HEK293T (cell line): ENCODE results near the gene TMEM125.

Source experiments
- BHLHE40 ChIP-seq: fragments of 450-650 bp; IDR thresholded peaks from 2 replicates; pipeline ENCODE4 v1.6.1; 2016; ENCODE audit warnings: mild to moderate bottlenecking, moderate library complexity, borderline replicate concordance
- CTBP1 ChIP-seq: fragments of 450-650 bp; IDR thresholded peaks from 2 replicates; pipeline ENCODE4 v1.6.1; 2016; ENCODE audit warnings: borderline replicate concordance
- ELF4 ChIP-seq: fragments of 450-650 bp; IDR thresholded peaks from 2 replicates; pipeline ENCODE4 v1.6.1; 2017; ENCODE audit warnings: antibody characterized with exemption
- FOXA1 ChIP-seq: fragments of 450-650 bp; IDR thresholded peaks from 2 replicates; pipeline ENCODE4 v1.6.1; 2016; ENCODE audit warnings: mild to moderate bottlenecking
- FOXK2 ChIP-seq: fragments of 450-650 bp; IDR thresholded peaks from 2 replicates; pipeline ENCODE4 v1.6.1; 2016; ENCODE audit warnings: mild to moderate bottlenecking
- FOXM1 ChIP-seq: fragments of 450-650 bp; IDR thresholded peaks from 2 replicates; pipeline ENCODE4 v1.6.1; 2017; ENCODE audit warnings: mild to moderate bottlenecking, borderline replicate concordance
- SP1 ChIP-seq: fragments of 450-650 bp; IDR thresholded peaks from 2 replicates; pipeline ENCODE4 v1.6.1; 2017
- TARDBP ChIP-seq: fragments of 450-650 bp; IDR thresholded peaks from 2 replicates; pipeline ENCODE4 v1.6.1; 2016

GRCh38 chr1:43311521-43311920, 41.7 kb downstream of the TMEM125 start:
- TF ChIP-seq SP1: no peak
- no peak for TF ChIP-seq FOXA1
- no peak for TF ChIP-seq FOXK2
- TF ChIP-seq FOXM1: no peak
- no peak for TF ChIP-seq BHLHE40
- TF ChIP-seq ELF4: no peak
- no peak for TF ChIP-seq TARDBP
- TF ChIP-seq CTBP1: no peak
